Neural cell (in vitro differentiated cells): ENCODE data around the gene MIGA1.

Experiments
- EZH2 ChIP-seq: fragments of 200-600, 300-800 bp; shearing (Covaris generic), sonication (generic); IDR thresholded peaks from 2 replicates; pipeline ENCODE4 v1.6.1; 2014; ENCODE audit warnings: antibody characterized with exemption, low read length, borderline replicate concordance, mild to moderate bottlenecking; ENCODE audit not compliant: insufficient read depth, poor library complexity, severe bottlenecking
- MXI1 ChIP-seq: fragments of 450-650 bp; conservative IDR thresholded peaks from 2 replicates; pipeline ENCODE4 v1.6.1; 2014; ENCODE audit warnings: antibody characterized with exemption, mild to moderate bottlenecking; ENCODE audit not compliant: poor library complexity, severe bottlenecking
- RAD21 ChIP-seq: fragments of 450-650 bp; conservative IDR thresholded peaks from 2 replicates; pipeline ENCODE4 v1.6.1; 2014; ENCODE audit warnings: antibody characterized with exemption, mild to moderate bottlenecking, moderate library complexity
- TF ChIP-seq, protein P1 (sequence below): fragments of 450-650 bp; IDR thresholded peaks from 2 replicates; pipeline ENCODE4 v1.5.1; 2014; ENCODE audit warnings: antibody characterized with exemption, mild to moderate bottlenecking, moderate library complexity; ENCODE audit not compliant: poor library complexity, severe bottlenecking

GRCh38 chr1:77873461-77873860, 94.0 kb downstream of the MIGA1 start:
- TF ChIP-seq, protein P1, sequence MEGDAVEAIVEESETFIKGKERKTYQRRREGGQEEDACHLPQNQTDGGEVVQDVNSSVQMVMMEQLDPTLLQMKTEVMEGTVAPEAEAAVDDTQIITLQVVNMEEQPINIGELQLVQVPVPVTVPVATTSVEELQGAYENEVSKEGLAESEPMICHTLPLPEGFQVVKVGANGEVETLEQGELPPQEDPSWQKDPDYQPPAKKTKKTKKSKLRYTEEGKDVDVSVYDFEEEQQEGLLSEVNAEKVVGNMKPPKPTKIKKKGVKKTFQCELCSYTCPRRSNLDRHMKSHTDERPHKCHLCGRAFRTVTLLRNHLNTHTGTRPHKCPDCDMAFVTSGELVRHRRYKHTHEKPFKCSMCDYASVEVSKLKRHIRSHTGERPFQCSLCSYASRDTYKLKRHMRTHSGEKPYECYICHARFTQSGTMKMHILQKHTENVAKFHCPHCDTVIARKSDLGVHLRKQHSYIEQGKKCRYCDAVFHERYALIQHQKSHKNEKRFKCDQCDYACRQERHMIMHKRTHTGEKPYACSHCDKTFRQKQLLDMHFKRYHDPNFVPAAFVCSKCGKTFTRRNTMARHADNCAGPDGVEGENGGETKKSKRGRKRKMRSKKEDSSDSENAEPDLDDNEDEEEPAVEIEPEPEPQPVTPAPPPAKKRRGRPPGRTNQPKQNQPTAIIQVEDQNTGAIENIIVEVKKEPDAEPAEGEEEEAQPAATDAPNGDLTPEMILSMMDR: no peak
- TF ChIP-seq EZH2 (no peak), RAD21 (no peak), MXI1 (no peak)
